GM19023 (cell line): ENCODE data around the gene DUSP1.

Experiments
- ATAC-seq: cut with Tn5 transposase; IDR thresholded peaks from one replicate; pipeline ENCODE4 v1.9.1; 2021; ENCODE audit warnings: mild to moderate bottlenecking, moderate library complexity; ENCODE audit not compliant: unreplicated experiment

DUSP1 gene

DNA sequence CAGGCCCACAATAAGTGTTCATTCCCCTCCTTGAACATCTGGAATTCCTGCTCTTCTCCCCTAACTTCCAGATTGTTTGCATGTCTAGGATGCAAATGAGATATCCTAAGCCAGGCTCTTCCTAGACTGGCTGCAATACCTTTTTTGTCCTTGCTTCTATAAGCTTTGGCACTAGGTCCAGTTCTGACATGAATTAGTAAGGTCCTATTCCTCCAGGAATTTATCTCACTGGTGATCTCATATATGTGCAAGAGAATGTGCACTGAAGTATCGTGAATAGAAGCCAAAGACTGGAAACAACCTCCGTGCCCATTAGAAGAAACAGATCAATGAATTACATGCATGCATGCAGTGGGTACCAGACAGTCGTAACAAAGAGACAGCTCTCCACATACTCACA lies 25.2 kb downstream of the DUSP1 start:
- ATAC-seq: no peak

GRCh38 chr5:172745406-172745805 lies 25.6 kb downstream of the DUSP1 start:
- no peak for ATAC-seq

GRCh38 chr5:172744123-172745104 lies 26.6 kb downstream of the DUSP1 start:
- no peak for ATAC-seq

- ATAC-seq: no peak
Observed at GRCh38 chr5:172743112-172743959, 27.7 kb downstream of the DUSP1 start.

DNA sequence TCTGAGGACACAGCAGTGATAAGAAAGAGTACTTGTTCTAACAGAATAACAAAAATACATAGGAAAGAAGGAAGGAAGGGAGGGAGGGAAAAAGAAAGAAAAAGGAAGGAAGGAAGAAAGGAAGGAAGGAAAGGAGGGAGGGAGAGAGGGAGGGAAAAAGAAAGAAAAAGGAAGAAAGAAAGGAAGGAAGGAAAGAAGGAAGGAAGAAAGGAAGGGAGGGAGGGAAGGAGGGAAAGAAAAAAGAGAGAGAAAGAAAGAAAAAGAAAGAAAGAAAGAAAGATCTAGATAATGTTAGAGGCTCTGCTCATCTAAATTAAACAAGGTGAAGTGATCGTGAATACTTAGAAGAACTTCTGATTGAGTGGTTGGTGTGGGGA lies 29.8 kb downstream of the DUSP1 start:
- ATAC-seq: no peak

- no peak for ATAC-seq
Observed at GRCh38 chr5:172740428-172741205, 30.4 kb downstream of the DUSP1 start.

GRCh38 chr5:172739375-172739774 lies 31.6 kb downstream of the DUSP1 start:
- no peak for ATAC-seq

GRCh38 chr5:172736508-172737135 lies 34.4 kb downstream of the DUSP1 start:
- ATAC-seq: no peak

DNA sequence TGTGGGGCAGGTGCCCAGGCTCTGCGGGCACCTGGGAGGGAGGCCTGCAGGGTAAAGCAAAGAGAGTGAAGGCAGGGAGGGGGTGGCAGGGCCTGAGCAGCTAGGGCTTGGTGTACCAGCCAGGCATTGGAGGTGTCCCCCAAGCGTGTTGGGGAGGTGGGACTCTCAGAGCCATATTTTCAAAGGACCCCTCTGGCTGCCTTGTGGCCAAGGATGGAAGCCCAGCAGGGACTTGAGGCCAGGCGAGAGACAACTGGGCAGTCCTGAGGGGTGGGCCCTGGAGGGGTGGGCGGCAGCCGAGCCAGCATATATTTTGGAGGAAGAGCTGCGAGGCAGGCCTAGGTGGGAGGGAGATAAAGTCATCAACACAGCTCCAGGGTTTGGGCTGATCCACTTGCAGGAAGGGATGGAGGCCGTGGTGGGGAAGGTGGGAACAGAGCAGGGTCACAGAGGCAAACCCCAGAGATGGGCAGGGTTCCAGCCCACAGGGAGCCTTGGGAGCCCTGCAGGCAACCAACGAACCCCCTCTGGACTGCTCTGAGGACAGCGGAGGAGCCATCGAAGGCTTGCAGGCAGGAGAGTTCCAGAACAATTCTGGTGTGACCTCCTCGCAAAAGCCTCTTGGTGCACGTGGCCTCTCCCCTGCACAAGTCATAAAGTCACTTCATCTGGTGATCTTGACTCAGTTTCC lies 35.7 kb downstream of the DUSP1 start:
- ATAC-seq: no peak

GRCh38 chr5:172733974-172734346 lies 37.0 kb downstream of the DUSP1 start:
- ATAC-seq: no peak

DNA sequence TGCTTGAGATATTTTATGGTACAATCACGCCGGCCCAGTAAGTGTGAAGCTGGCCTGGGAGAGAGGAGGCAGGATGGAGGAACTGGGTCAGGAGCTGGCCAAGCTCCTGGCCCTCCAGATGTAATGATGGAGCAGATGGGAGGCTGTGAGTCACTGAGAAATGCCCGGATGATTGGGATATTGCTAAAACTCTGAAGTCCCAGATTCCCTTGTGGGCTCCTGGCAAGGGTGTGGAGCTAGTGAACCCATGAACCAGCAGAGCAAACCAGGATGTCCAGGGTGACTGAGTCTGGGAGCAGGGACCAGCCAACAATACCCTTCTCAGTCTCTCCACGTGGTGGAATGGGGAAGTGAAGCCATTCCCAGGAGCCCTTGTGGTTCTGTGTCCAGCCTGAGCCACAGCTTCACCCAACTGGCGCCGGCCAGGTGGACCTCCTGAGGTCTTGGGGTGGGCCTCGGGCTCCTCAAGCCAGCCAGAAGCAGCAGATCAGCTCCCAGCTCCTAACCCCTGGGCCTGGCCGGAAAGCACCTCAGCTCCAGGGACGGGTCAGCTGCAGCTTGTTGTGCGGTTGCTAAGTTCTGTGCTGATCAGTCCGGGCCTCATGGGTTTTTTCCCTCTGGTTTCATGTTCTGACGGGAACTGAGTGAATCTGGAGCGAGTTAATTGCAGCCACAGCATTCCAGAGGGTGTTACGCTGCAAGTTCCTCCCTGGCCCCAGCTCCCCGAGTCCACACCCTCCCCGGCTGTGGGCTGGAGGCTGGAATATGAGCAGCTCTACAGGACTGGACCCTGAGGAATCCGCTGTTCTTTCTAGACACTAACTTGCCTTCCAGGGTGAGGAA lies 37.6 kb downstream of the DUSP1 start:
- ATAC-seq: no peak

GRCh38 chr5:172732201-172732865 lies 38.7 kb downstream of the DUSP1 start:
- ATAC-seq: no peak

DNA sequence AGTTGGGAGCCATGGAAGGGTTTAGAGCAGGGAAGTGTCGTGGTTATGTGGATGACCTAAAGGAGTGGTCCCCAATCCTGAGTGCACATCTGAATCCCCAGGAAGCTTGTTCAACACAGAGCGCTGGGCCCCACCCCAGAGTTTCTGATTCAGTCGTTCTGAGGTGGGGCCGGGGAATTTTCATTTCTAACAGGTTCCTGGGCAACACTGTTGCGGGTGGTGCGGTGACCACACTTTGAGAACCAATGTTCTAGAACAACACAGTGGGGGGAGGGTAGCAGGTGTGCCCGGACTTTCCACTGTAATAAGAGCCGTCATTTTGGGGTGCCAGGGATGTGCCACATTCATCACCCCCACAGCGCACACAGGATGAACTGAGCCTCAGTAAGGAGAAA lies 39.3 kb downstream of the DUSP1 start:
- no peak for ATAC-seq

GRCh38 chr5:172730981-172731679 lies 39.9 kb downstream of the DUSP1 start:
- no peak for ATAC-seq

DNA sequence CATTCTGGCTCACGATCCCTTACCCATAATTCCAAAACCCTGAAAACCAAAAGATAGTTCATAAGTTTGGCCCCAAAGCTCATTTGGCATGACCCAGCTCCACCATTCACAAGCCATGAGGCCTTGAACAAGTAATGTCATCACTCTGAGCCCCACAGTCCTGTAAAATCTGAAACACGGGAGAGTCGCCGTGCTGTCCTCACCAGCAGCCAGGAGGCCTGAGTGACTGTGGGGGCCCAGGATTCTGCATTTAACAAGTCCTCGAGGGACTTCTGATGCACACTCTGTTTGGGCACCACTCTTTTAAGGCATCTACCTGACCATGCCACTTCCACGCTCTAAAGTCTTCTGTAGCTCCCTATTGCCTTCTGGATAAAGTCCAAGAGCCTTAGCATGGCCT lies 40.8 kb downstream of the DUSP1 start:
- ATAC-seq: no peak

DNA sequence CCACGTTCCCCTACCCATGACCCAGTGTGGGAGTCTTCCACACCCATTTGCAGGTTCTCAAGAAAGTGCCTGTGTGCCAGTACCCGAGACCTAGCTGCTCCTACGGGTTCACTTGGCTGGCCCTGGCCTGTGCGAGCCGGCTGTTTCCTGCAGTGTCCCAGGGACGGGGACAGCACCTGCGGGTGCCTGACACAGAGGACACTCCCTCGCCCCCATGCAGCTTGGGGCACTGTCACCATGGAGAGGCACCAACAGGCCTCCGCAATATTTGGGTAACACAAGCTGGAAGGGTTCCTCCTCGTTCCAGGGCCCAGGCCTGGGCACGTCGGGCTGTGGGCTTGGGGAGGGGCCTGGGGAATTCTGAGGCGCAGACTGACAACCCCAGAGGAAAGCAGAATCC lies 41.4 kb downstream of the DUSP1 start:
- ATAC-seq: no peak

- no peak for ATAC-seq
Observed at GRCh38 chr5:172728481-172729241, 42.3 kb downstream of the DUSP1 start.
